Nephron progenitor cell (in vitro differentiated cells): ENCODE data around the gene ANKFN1.

Experiments used
- DNase-seq: peaks from one replicate; pipeline ENCODE4 v3.0.0; 2021
- H3K27ac Mint-ChIP-seq: 2 replicates; pipeline ENCODE4 v1.8.0; 2021; ENCODE audit warnings: mild to moderate bottlenecking, moderate library complexity, mixed read lengths
- H3K27me3 Mint-ChIP-seq: 2 replicates; pipeline ENCODE4 v1.8.0; 2021; ENCODE audit warnings: mild to moderate bottlenecking, low read depth, mixed read lengths; ENCODE audit not compliant: poor library complexity
- H3K36me3 Mint-ChIP-seq: 2 replicates; pipeline ENCODE4 v1.8.0; 2021; ENCODE audit warnings: low read depth, mixed read lengths
- H3K4me1 Mint-ChIP-seq: 2 replicates; pipeline ENCODE4 v1.8.0; 2021; ENCODE audit warnings: mixed read lengths
- H3K4me3 Mint-ChIP-seq: 2 replicates; pipeline ENCODE4 v1.8.0; 2021; ENCODE audit warnings: mild to moderate bottlenecking, moderate library complexity, mixed read lengths
- H3K9me3 Mint-ChIP-seq: 2 replicates; pipeline ENCODE4 v1.8.0; 2021; ENCODE audit warnings: mild to moderate bottlenecking, moderate library complexity, mixed read lengths
- TF ChIP-seq, protein P1 (sequence below): fragments of 200-600 bp; sonication (generic); IDR thresholded peaks from 2 replicates; pipeline ENCODE4 v1.5.0; 2021; ENCODE audit warnings: antibody characterized with exemption

The ANKFN1 gene

DNA sequence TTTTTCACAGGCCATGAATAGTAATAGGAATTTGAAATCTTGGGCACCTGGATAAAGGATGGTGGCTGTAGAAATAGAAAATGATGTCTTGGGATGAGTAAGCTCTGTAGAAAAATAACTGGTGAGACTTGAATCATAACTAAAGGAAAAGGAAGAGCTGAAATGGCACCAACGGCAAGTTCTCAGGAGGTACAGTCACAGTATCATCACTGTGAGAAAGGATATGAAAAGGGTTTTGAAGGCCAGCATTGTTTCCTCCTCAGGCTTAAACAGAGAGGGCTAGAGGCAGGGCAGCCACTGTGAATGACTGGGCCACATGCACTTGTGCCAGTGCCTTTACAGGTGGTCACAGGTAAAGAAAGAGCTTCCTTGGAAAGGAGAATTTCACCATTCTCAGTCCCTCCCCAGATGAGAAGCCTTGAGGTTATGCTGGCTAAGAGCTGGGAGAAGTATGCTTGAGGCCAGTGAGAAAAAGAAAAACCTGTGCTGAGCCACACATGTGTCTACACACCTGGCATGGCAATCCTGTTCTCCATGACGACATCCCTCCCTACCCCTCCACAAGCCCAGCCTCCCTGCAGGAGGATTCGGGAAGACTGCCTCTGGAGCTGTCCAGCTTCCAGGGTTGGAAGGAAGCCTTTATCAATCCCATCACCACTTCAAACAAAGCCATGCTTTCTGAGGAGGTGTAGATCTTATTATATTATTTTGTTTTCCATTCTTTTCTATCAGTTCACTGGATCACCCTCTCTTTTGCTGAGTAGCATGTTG lies 3.8 kb upstream of the ANKFN1 start:
- H3K9me3 Mint-ChIP-seq, result no peaks in the 10 kb centered on the region
- peaks cover 4% of the 10 kb centered on the region for H3K27me3 Mint-ChIP-seq
- TF ChIP-seq, protein P1, sequence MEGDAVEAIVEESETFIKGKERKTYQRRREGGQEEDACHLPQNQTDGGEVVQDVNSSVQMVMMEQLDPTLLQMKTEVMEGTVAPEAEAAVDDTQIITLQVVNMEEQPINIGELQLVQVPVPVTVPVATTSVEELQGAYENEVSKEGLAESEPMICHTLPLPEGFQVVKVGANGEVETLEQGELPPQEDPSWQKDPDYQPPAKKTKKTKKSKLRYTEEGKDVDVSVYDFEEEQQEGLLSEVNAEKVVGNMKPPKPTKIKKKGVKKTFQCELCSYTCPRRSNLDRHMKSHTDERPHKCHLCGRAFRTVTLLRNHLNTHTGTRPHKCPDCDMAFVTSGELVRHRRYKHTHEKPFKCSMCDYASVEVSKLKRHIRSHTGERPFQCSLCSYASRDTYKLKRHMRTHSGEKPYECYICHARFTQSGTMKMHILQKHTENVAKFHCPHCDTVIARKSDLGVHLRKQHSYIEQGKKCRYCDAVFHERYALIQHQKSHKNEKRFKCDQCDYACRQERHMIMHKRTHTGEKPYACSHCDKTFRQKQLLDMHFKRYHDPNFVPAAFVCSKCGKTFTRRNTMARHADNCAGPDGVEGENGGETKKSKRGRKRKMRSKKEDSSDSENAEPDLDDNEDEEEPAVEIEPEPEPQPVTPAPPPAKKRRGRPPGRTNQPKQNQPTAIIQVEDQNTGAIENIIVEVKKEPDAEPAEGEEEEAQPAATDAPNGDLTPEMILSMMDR, result no peak
- no peak for DNase-seq
- peaks cover 7% of the 10 kb centered on the region for H3K4me1 Mint-ChIP-seq
- H3K27ac Mint-ChIP-seq, result no peak overlapping the region
- no peak overlapping the region for H3K4me3 Mint-ChIP-seq
- no peaks in the 10 kb centered on the region for H3K36me3 Mint-ChIP-seq

DNA sequence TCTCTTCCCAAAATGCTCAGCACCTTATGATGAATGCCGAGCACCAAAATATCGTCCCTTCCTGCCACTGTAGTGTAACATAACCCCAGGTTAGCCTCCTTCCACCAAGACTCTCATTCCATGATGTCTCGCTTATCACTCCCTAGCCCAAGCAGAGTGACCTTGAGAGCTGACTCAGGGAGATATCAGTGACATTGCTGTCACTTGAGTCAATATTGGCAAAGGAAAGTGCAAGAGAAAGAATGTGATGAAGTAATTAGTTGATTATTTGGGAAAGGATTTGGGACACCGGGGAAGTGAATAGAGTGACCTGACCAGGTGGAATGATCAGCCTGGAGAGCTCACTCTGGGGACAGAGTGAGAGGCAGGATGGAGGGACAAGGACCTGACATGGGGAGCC lies 2.6 kb upstream of the ANKFN1 start:
- TF ChIP-seq, protein P1, result no peak
- peaks cover 4% of the 10 kb centered on the region for H3K27me3 Mint-ChIP-seq
- DNase-seq, result no peak
- H3K4me3 Mint-ChIP-seq, result no peak overlapping the region
- peaks cover 7% of the 10 kb centered on the region for H3K4me1 Mint-ChIP-seq
- no peak overlapping the region for H3K27ac Mint-ChIP-seq
- no peaks in the 10 kb centered on the region for H3K9me3 Mint-ChIP-seq
- no peaks in the 10 kb centered on the region for H3K36me3 Mint-ChIP-seq

DNA sequence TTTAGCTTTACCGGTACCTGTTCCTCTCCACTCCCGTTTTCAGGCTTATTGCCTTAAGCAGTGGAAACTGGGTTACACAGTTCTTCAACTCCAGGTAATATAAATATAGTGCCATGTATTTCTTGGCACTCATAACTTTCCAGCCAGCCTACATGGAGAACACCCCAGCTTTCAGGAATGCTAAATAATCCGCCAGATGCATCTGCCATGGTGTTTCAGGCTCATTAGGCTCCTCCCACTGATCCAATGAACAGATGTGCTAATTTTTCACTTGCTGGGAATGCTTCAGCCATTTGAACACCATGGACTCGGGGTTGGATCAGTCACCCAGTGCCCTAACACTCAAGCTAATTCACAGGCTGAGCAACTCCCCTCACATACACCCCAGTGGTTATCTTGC lies 4.6 kb downstream of the ANKFN1 start:
- Mint-ChIP-seq H3K36me3 (no peaks in the 10 kb centered on the region), H3K4me1 (peaks cover 19% of the 10 kb centered on the region)
- TF ChIP-seq, protein P1, result no peak

DNA sequence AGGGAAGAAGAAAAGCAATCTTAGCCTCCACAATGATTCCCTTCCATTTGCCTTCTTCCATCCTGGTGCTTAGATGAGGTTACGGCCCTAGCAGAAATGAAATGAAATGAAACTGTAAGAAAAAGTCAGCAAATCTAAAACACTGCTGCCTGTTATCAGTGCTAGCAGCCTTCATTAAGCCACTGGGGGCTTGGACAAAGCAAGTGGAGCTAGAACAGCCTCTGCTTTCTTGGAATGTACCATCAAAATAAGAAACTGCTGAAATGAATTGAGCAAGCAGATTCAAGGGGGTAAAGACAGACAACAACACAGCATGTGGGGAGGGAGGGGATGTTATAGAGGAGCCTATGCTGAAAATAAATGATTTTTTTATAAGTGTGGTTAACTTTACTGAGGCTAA lies 5.1 kb downstream of the ANKFN1 start:
- H3K4me3 Mint-ChIP-seq, result no peak overlapping the region
- no peak for DNase-seq
- H3K9me3 Mint-ChIP-seq, result no peaks in the 10 kb centered on the region
- TF ChIP-seq, protein P1, result no peak
- H3K36me3 Mint-ChIP-seq, result no peaks in the 10 kb centered on the region
- H3K27ac Mint-ChIP-seq, result no peak overlapping the region
- H3K27me3 Mint-ChIP-seq, result no peaks in the 10 kb centered on the region
- peaks cover 15% of the 10 kb centered on the region for H3K4me1 Mint-ChIP-seq

More for the DNA sequence above, 4.6 kb downstream of the ANKFN1 start:
- no peak overlapping the region for H3K4me3 Mint-ChIP-seq
- H3K27ac Mint-ChIP-seq, result no peak overlapping the region
- no peaks in the 10 kb centered on the region for H3K27me3 Mint-ChIP-seq
- H3K9me3 Mint-ChIP-seq, result no peaks in the 10 kb centered on the region
- no peak for DNase-seq

DNA sequence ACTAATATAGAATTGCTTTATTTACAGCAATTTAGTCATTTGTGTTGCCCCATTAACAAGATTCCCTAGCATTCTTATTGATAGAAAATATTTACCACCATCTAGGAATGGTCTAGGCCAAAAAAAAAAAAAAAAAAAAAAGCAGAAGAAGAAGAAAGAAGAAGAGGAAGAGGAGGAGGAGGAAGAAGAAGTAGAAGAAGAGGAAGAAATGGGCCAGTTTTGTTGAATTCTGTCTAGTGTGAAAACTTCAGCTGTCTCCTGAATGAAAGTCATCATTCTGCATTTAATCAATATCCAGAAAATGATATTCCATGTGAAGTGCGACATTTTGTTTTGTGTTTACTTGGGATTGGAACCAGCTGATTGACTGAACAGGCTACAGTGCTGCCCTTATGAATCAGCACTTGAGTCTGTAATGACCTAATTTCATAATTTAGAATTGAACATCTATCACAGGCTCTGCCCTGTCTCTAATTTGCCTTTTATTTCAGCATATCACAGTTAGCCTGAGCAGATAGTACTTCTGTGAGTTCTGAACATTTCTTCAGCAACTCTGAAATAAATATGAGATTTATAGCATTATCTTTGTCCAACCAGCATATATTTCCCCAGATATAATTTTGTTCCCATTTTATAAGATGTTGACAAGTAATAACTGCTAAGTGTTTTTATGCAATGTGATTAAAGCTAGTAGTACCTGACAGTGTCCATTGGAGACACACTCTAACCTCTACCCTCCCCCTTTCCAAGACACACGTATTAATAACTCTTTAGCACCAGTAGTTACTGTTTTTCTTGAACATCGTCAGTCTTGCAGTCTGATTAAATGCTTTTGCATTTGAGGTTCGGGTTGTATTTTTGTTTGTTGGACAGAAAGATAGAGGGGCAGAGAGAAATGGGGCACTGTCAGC lies 5.9 kb downstream of the ANKFN1 start:
- no peak for DNase-seq

More for the DNA sequence above, 5.9 kb downstream of the ANKFN1 start:
- Mint-ChIP-seq H3K27me3 (peaks cover 3% of the 10 kb centered on the region), H3K27ac (no peak overlapping the region), H3K4me1 (peaks cover 12% of the 10 kb centered on the region), H3K36me3 (no peaks in the 10 kb centered on the region), H3K4me3 (no peak overlapping the region), H3K9me3 (no peaks in the 10 kb centered on the region)
- TF ChIP-seq, protein P1, result no peak
